Cardiac fibroblast (primary cell): ENCODE results near the gene SLC45A2.
A peak's percentile ranks its signal among the peaks of the same experiment; 100 is the strongest.
"Not testable (repeated sequence)": the region's sequence is repeated elsewhere in the genome, so short reads cannot be mapped to it uniquely, and the experiment has no call there.

ENCODE experiments used
- DNase-seq, 2 donors: peaks; one replicate each; pipeline versions ENCODE4 v3.0.0 to v3.0.0-alpha.2; 2010; ENCODE audit warnings: low read depth in 2 of 2
- H3K4me3 ChIP-seq, 2 donors: replicated peaks in 1 of 2; 1 replicate in 1 of 2; 2 replicates in 1 of 2; pipeline ENCODE4 v1.5.1; 2011; ENCODE audit warnings: low read depth in 2 of 2, low read length in 2 of 2, mild to moderate bottlenecking in 2 of 2, moderate library complexity in 1 of 2
- CTCF ChIP-seq: IDR thresholded peaks from one replicate; pipeline ENCODE4 v1.5.1; 2011; ENCODE audit warnings: low read depth, mild to moderate bottlenecking, low read length, inconsistent platforms

Gene SLC45A2

GRCh38 chr5:33958176-33958575, 26.3 kb downstream of the SLC45A2 start:
- no peak overlapping the region for H3K4me3 ChIP-seq
- DNase-seq, result no peak
- no peak for TF ChIP-seq CTCF

GRCh38 chr5:33957577-33958150, 26.8 kb downstream of the SLC45A2 start:
- no peak overlapping the region for H3K4me3 ChIP-seq
- DNase-seq, result no peak
- no peak for TF ChIP-seq CTCF

- not testable (repeated sequence) for H3K4me3 ChIP-seq, DNase-seq
These were observed 32.3 kb downstream of the SLC45A2 start for GRCh38 chr5:33952175-33952574.

- TF ChIP-seq CTCF, result no peak
- no peak overlapping the region for H3K4me3 ChIP-seq
- no peak for DNase-seq
These were observed 39.9 kb downstream of the SLC45A2 start for GRCh38 chr5:33944543-33945132.

- DNase-seq, result no peak
- no peak overlapping the region for H3K4me3 ChIP-seq
- no peak for TF ChIP-seq CTCF
These were observed 43.4 kb downstream of the SLC45A2 start for GRCh38 chr5:33941090-33941489.

GRCh38 chr5:33939556-33940262, 44.8 kb downstream of the SLC45A2 start:
- no peak overlapping the region for H3K4me3 ChIP-seq
- peak; percentile 47 to 51 for DNase-seq
- TF ChIP-seq CTCF, result no peak

GRCh38 chr5:33938881-33939280, 45.6 kb downstream of the SLC45A2 start:
- no peak for TF ChIP-seq CTCF
- no peak overlapping the region for H3K4me3 ChIP-seq
- no peak for DNase-seq
